HG03571 (cell line): ENCODE results near the gene NBEAL2.
"Not testable (repeated sequence)": the region's sequence is repeated elsewhere in the genome, so short reads cannot be mapped to it uniquely, and the experiment has no call there.

Experiments
- ATAC-seq: cut with Tn5 transposase; IDR thresholded peaks from one replicate; pipeline ENCODE4 v1.9.1; 2021; ENCODE audit not compliant: unreplicated experiment

Gene NBEAL2

DNA sequence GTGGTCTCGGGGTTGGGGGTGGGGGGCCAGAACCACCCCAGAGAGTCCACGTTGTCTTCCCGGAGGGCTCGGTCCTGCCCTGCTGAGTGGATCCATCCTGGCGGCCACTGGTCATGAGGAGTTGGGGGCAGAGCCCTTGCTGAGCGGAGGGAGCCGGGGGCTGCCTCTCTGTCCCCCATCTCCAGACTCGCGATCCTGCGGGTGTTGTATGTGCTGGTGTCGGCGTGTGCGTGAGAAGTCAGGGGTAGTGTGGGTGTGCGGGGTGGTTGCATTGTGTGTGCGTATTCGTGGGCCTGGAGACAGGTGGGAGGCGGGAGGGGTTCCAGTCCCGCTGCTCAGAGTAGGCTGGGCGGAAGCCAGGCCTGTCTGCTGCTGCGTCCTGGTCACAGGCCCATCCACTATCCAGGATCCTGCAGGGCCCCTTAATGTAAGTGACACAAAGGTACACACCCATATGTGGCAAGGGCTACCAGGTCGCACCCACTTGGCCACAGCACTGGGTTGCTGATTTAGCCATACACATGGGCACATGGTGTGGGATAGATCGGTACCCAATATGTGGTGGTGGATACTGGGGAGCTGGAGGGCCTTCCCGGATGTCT, 30.7 kb downstream of the NBEAL2 start:
- no peak for ATAC-seq

GRCh38 chr3:47010910-47011309, 31.4 kb downstream of the NBEAL2 start:
- no peak for ATAC-seq

- no peak for ATAC-seq
Observed at GRCh38 chr3:47011371-47011770, 31.9 kb downstream of the NBEAL2 start.

- no peak for ATAC-seq
Observed at GRCh38 chr3:47012342-47013230, 33.1 kb downstream of the NBEAL2 start.

DNA sequence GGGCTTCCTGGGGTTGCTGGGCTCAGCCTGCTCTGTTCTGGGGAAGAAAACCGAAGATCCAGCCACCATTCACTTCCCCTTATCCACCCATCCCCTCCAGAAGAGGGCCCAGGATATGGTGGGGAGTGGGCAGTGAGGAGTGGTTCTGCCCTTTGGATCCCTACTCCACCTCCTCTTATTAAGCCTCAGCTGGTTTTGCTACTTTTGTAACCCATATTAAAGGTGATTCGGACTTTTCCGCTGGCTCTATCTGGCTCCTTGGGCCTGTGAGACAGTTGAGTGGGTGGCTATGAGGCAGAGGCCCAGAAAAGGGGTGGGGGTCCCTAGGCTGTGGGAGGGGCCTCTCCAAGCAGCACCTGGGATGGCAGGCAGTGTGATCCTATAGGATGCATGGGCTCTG, 33.8 kb downstream of the NBEAL2 start:
- no peak for ATAC-seq

DNA sequence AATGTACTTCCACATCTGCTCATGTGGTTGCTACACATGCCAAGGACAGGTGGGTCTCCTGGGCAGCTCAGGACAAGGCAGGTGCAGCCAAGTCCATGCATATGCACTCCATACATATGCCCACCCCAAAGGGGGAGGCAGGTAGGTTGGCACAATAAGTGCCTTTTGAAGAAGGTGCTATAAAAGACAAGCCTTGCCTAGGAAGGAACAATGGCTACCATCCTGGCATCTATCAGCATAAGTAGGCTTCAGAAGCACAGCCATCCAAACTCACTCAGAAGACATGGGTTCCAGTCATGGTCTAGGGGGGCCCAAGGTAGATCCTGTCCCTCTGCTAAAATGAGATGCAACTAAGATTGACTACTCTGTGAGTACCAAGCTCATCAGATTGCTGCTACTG, 34.6 kb downstream of the NBEAL2 start:
- ATAC-seq, result no peak

GRCh38 chr3:47015151-47015550, 35.7 kb downstream of the NBEAL2 start:
- ATAC-seq, result no peak

GRCh38 chr3:47016086-47016933, 36.8 kb downstream of the NBEAL2 start:
- ATAC-seq, result no peak

- ATAC-seq, result no peak
Observed at GRCh38 chr3:47016934-47017435, 37.5 kb downstream of the NBEAL2 start.

DNA sequence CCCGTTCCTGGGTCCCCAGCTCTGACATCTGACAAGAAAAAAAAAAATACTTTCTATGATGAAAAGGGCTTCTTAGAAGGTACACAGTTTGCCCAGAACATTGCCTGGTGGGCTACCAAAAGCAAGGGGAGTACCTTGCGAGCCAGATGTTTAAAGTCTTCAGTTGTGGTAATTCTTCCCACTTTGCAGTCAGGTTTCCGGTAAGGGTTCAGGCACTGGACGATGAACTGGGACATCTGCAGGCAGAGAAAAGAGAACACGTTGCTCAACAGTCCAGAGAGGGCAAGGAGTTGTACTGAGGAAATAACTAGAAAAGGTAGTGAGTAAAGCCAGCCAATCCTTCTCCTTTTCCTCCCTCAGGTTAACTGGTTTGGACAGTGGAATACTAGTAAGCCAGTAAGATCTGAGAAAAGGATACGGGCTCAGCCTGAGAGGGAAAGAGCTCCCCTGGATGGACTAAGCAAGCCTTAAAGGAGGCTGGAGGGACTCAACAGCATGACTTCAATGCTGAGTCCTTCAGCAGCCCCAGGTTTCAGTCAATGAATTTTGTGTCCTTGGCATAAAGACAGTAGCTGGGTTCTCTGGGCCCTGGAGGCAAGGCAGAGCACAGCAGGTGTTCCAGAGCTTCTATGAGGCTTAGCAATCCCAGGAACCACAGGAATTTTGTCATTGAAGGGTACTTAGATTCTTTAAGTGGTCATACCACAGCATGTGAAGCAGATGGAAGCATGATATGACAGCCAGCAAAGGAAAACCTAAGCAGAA, 38.2 kb downstream of the NBEAL2 start:
- ATAC-seq, result no peak

- no peak for ATAC-seq
Observed at GRCh38 chr3:47018269-47018611, 38.8 kb downstream of the NBEAL2 start.

DNA sequence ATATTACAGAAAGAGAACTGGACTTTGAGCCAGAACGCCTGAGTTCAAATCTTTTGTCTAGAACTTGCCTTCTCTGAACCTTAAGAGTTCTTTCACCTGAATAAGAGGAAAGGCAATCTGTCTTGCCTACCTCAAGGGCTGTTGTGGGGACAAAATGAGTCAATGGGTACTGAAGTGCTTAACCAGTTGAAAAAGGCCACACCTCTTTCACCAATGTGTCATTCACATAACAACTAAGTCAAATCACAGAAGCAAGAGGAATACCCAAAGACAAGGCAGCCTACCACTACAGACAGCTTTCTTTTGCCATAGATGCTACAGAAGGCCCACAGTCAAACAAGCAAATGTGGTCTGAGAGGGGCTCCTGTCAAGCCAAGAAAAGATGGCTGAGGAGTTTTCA, 39.7 kb downstream of the NBEAL2 start:
- no peak for ATAC-seq

GRCh38 chr3:47020311-47020710, 40.8 kb downstream of the NBEAL2 start:
- no peak for ATAC-seq

GRCh38 chr3:47022641-47023071, 43.2 kb downstream of the NBEAL2 start:
- ATAC-seq, result no peak

DNA sequence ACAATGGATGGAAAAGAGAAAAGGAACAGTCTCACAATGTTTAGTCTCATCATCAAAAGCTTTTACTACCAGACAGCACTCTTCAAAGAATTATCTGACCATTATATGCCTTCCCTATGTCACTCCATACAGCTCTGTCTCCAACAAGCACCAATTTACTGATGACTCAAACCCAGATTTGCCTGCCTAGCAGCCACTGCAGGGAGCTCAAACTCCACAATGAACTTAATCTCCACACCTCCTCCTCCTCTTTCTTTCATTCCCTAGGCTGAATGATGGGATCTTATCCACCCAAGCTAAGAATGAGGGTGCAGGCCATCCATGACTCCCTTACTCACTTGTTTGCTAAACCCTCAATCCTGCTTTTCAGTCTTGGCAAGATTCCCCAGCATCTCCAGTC, 45.5 kb downstream of the NBEAL2 start:
- ATAC-seq, result no peak

GRCh38 chr3:47026432-47026831, 47.0 kb downstream of the NBEAL2 start:
- not testable (repeated sequence) for ATAC-seq

DNA sequence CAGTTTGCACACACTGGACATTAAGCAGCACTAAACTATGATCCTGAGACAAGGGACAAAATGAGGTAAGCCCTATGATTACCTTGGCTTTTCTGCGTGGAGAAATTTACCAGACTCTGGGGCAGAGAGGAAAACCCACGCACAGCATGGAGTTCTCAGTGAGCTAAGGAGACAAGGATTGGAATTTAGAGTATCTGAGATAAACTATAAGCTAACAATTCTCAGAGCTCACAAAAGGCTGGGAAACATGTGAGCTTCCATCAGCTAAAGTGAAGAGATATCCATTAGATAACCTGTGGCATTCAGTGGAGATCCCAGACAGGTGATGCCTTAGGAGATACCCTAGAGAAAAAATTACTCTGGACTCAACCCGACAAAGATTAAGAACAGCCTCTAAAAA, 48.7 kb downstream of the NBEAL2 start:
- ATAC-seq, result no peak

GRCh38 chr3:47028667-47029066, 49.2 kb downstream of the NBEAL2 start:
- no peak for ATAC-seq

GRCh38 chr3:47031041-47031440, 51.6 kb downstream of the NBEAL2 start:
- not testable (repeated sequence) for ATAC-seq

- no peak for ATAC-seq
Observed at GRCh38 chr3:47034868-47035489, 55.5 kb downstream of the NBEAL2 start.
